Esophagus (tissue), 2 donors: ENCODE data around the gene STK10. TPM values are rescaled to one million over a fixed set of nuclear protein-coding genes. Genes with fewer than 3 reads are reported as not detected.
"Not testable (repeated sequence)": the region's sequence is repeated elsewhere in the genome, so short reads cannot be mapped to it uniquely, and the experiment has no call there.

Experiments used
- H3K27ac ChIP-seq, 2 donors: one replicate each; pipeline ENCODE4 v1.5.1; 2013; ENCODE audit warnings: low read depth in 2 of 2, mild to moderate bottlenecking in 2 of 2, inconsistent platforms in 1 of 2, low read length in 1 of 2, moderate library complexity in 1 of 2
- H3K27me3 ChIP-seq, 2 donors: one replicate each; pipeline ENCODE4 v1.6.1; 2013; ENCODE audit warnings: low read length in 2 of 2, control low read depth in 1 of 2, mild to moderate bottlenecking in 1 of 2; ENCODE audit not compliant: insufficient read depth in 2 of 2, control insufficient read depth in 1 of 2
- H3K36me3 ChIP-seq, 2 donors: one replicate each; pipeline ENCODE4 v1.6.1; 2013; ENCODE audit warnings: low read length in 1 of 2; ENCODE audit not compliant: control insufficient read depth in 2 of 2, insufficient read depth in 2 of 2
- H3K4me1 ChIP-seq, 2 donors: one replicate each; pipeline ENCODE4 v1.6.1; 2013; ENCODE audit warnings: low read length in 1 of 2; ENCODE audit not compliant: control insufficient read depth in 2 of 2, insufficient read depth in 2 of 2
- H3K4me3 ChIP-seq, 2 donors: one replicate each; pipeline ENCODE4 v1.5.1; 2013; ENCODE audit warnings: low read length in 2 of 2, mild to moderate bottlenecking in 2 of 2, low read depth in 1 of 2, moderate library complexity in 1 of 2
- H3K9me3 ChIP-seq, 2 donors: one replicate each; pipeline ENCODE4 v1.6.1; 2013; ENCODE audit warnings: mild to moderate bottlenecking in 2 of 2, low read depth in 1 of 2, low read length in 1 of 2, moderate library complexity in 1 of 2; ENCODE audit not compliant: control insufficient read depth in 2 of 2, insufficient read depth in 1 of 2
- WGBS, 2 donors: extraction: QIAGEN DNeasy Blood & Tissue Kit; methylation state at CpG; one replicate each; pipeline ENCODE4 v1.1.7; 2013; 5-methylcytosine and 5-hydroxymethylcytosine counted together
- polyA plus RNA-seq, 2 donors: library from polyadenylated mRNA; stranded (reverse); fragments of 200-250 nt; gene quantifications; one replicate each; pipeline ENCODE4 v1.2.3, GENCODE V29; 2013
- donor health status: healthy with polysubstance abuse.
- donor health status: Bipolar disorder and iron deficiency.

STK10 gene
- polyA plus RNA-seq, 2 donors: 3.9 to 7.7 TPM

DNA sequence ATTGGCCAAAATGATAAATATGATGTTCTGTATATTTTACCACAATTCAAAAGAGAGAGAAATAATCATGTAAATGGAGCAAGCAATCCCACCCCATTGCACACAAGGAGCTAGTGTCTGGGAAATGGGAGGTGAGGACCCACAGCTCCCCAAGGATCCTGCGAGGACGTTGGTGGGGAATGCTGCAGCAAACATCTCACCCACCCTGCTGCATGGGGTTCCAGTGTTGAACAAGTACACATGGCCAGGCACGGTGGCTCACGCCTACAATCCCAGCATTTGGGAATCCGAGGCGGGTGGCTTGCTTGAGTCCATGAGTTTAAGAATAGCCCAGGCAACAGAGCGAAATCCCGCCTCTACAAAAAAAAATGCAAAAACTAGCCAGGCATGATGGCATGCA is 29.0 kb downstream of the STK10 start:
- no peaks in the 10 kb centered on the region for H3K9me3 ChIP-seq
- H3K4me1 ChIP-seq: no peaks in the 10 kb centered on the region
- H3K27me3 ChIP-seq: no peaks in the 10 kb centered on the region
- 94 to 96% methylated on average over 8 of the region's 8 CpGs for WGBS, 2 donors
- peaks cover 0 to 3% of the 10 kb centered on the region in 2 donors for H3K36me3 ChIP-seq
- no peak overlapping the region for H3K27ac ChIP-seq
- H3K4me3 ChIP-seq: no peak overlapping the region

DNA sequence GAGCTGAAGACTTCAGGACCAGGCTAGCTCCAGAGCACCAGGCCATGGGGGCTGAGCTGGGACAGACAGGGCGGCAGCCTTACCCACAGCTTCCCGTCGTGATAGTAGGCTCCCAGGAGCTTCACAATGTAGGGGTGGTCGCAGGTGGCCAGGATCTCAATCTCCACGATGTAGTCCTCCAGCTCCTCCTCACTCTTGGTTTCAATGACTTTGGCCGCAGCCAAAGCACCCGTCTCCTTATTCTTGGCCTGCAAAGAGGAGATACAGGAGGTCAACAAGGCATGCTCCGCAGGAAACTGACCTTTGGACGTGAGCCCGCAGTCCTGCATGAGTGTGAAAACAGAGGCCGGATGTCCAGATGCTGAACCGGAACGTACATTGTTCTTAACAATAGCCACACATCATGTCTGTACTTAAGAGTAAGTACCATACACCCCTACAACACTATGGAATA is 31.5 kb downstream of the STK10 start:
- 85 to 86% methylated on average over 13 of the region's 13 CpGs for WGBS, 2 donors
- H3K4me1 ChIP-seq: no peaks in the 10 kb centered on the region
- H3K27ac ChIP-seq: no peak overlapping the region
- no peaks in the 10 kb centered on the region for H3K27me3 ChIP-seq
- no peaks in the 10 kb centered on the region for H3K9me3 ChIP-seq
- peaks cover 0 to 3% of the 10 kb centered on the region in 2 donors for H3K36me3 ChIP-seq
- no peak overlapping the region for H3K4me3 ChIP-seq

DNA sequence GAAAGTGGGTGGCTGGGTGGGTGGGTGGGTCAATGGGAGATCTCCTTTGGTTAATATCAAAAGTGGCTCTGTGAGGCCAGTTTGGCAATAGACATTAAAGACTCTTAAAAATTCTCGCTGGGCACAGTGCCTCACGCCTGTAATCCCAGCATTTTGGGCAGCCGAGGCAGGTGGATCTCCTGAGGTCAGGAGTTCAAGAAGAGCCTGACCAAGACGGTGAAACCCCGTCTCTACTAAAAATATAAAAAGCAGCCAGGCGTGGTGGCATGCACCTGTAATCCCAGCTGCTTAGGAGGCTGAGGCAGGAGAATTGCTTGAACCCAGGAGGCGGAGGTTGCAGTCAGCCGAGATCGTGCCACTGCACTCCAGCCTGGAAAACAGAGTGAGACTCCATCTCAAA is 32.9 kb downstream of the STK10 start:
- not testable (repeated sequence) for H3K4me3 ChIP-seq, H3K4me1 ChIP-seq, H3K9me3 ChIP-seq, H3K27ac ChIP-seq, H3K27me3 ChIP-seq, H3K36me3 ChIP-seq
- 92 to 94% methylated on average over 9 of the region's 9 CpGs for WGBS, 2 donors

DNA sequence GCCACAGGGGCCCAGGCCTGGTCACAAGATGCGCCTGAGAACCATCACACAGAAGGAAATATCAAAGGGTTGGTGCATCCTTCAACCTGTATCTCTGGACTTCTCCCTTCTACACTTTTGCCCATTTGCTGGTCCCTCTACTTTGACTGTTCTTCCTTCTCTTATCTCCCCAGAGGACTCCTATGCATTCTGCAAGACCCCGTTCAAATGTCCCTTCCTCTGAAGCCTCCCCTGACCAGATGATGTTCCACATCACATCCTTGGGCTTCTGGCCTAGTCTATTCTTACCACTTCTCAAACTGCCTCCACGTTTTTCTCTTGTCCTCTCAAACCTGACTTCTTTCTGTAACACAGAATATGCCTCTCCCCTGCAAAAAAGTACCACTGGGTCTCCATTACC is 34.3 kb downstream of the STK10 start:
- WGBS, 2 donors: 91 to 92% methylated on average over 3 of the region's 3 CpGs
- no peaks in the 10 kb centered on the region for H3K27me3 ChIP-seq
- peaks cover 0 to 6% of the 10 kb centered on the region in 2 donors for H3K36me3 ChIP-seq
- no peak overlapping the region for H3K27ac ChIP-seq
- H3K9me3 ChIP-seq: no peaks in the 10 kb centered on the region
- H3K4me1 ChIP-seq: peaks cover 0 to 4% of the 10 kb centered on the region in 2 donors
- no peak overlapping the region for H3K4me3 ChIP-seq

DNA sequence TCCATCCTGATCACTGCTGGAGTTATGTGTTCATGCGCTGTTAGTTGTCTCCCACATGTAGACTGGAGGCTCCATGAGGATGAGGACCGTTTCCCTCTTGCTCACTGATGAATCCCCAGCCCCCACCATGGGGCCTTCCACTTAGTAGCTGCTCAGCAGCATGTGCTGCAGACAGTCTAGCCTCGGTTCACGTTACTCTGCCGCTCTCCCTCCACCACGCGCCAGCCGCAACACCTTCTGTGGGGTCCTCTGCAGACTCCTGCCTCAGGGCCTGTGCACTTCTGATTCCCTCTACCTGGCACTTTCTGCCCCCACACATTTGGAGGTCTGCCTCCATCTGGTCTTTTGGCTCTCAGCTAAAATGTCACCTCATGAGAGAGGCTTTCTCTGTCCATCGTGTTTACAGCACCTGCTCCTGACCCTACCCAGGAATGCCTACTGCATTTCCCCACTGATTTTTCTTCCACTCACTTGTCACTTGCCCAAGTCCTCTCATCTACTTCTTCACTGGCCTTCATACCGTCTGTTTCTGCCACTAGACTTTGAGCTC is 36.3 kb downstream of the STK10 start:
- Histone ChIP-seq H3K27me3 (no peaks in the 10 kb centered on the region), H3K4me3 (no peak overlapping the region), H3K4me1 (peaks cover 3 to 7% of the 10 kb centered on the region in 2 donors), H3K36me3 (peaks cover 0 to 6% of the 10 kb centered on the region in 2 donors), H3K9me3 (no peaks in the 10 kb centered on the region), H3K27ac (no peak overlapping the region)
- 92% methylated on average over 10 of the region's 10 CpGs for WGBS, 2 donors

DNA sequence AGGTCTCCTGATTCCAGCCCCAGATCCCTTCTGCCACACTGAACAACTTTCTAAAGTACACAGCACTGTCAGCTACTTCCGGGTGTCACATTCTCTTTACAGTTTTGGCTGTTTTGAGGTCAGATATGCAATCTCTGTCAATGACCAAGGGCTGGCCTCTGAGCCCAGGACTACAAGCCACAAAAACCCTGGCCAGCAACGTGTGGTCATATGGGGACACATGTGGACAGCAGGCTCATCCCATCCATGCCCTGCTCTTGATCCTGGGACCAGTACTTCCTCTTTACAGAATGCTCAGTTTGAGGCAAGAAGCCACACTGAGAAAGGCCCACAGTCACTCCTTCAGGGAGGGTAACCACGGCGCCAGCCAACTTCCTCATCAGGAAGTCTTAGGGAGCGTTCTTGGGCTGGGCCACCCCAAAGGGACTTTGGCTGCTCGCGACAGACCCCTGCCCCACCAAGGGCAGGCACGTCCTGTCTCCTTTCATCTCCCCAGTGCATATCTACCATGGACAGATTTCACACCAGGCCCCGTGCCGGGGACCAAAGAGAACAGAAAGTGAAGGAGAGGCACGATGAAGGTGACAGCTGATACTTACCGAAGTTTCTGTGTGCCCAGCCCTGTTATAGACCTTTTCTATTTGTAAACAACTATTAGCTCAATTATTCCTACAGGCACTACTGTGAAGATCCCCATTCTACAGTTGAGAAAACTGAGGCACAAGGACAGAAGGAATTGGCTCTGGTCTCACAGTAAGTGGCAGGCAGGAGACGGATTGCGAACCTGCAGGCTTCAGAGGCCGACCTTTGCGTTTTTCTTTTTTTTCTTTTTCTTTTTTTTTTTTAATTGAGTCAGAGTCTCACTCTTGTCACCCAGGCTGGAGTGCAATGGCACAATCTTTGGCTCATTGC is 37.3 kb downstream of the STK10 start:
- 67 to 71% methylated on average over 16 of the region's 16 CpGs for WGBS, 2 donors
- peaks cover 3 to 7% of the 10 kb centered on the region in 2 donors for H3K4me1 ChIP-seq

DNA sequence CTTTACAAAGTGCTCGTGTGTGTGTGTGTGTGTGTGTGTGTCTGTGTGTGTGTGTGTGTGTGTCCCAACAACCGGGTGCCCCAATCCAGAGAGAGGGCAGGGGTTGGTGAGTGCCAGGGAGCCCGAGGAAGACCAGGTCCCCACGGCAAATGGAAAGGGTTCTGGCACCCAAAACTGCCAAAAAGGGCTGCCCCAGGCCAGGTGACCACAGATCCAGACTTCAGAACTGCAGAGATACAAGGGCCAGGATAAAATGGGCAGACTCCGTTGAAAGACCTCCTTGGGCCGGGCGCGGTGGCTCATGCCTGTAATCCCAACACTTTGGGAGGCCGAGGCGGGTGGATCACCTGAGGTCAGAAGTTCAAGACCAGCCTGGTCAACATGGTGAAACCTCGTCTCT is 38.5 kb downstream of the STK10 start:
- not testable (repeated sequence) for H3K36me3 ChIP-seq, H3K4me3 ChIP-seq, H3K9me3 ChIP-seq, H3K27me3 ChIP-seq, H3K27ac ChIP-seq
- H3K4me1 ChIP-seq: peaks cover 3 to 11% of the 10 kb centered on the region in 2 donors
- 89 to 93% methylated on average over 11 of the region's 11 CpGs for WGBS, 2 donors

More for the DNA sequence above, 37.3 kb downstream of the STK10 start:
- Histone ChIP-seq H3K4me3 (no peak overlapping the region), H3K9me3 (no peaks in the 10 kb centered on the region), H3K27ac (no peak overlapping the region), H3K36me3 (peaks cover 0 to 3% of the 10 kb centered on the region in 2 donors), H3K27me3 (no peaks in the 10 kb centered on the region)

DNA sequence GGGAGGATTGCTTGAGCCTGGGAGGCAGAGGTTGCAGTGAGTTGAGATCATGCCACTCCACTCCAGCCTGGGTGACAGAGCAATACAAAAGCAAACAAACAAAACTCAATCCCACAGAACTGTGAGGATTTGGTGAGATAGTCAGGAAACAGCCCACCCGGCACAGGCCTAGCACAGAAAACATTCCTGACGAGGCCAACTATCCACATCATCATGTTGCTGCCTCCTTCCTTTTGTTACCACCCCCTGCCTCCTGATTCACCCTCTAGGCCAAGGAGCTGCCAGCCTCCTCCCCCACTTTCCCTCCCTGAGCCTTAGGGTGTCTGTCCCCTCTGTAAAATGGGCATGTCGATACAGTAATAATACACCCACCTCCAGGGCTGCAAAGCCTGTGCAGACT is 39.0 kb downstream of the STK10 start:
- Histone ChIP-seq H3K4me3 (no peak overlapping the region), H3K36me3 (peaks cover 0 to 3% of the 10 kb centered on the region in 2 donors), H3K9me3 (no peaks in the 10 kb centered on the region), H3K27me3 (no peaks in the 10 kb centered on the region), H3K27ac (no peak overlapping the region), H3K4me1 (peaks cover 3 to 12% of the 10 kb centered on the region in 2 donors)
- WGBS, 2 donors: 89 to 92% methylated on average over 3 of the region's 3 CpGs

DNA sequence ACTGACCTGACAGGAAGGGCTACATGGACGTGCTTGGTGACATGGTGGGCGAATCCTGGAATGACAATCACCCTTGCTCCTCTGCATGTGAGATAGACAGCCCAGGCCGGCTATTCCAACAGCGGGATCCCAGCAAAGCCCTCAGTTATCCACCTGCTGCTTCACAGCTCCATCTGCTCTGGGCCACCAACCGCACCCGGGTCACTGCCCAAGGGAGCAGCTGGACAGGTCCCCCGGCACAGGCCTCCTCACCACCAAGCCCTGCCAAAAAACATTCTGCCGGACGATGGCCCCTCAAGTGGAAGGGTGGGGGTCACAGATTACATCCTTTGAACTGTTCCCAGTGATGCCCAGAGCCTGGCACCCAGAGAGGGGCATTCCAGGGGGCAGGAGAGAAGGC is 39.6 kb downstream of the STK10 start:
- Histone ChIP-seq H3K4me3 (no peak overlapping the region), H3K4me1 (peaks cover 3 to 12% of the 10 kb centered on the region in 2 donors), H3K36me3 (peaks cover 0 to 3% of the 10 kb centered on the region in 2 donors), H3K9me3 (no peaks in the 10 kb centered on the region), H3K27me3 (no peaks in the 10 kb centered on the region), H3K27ac (no peak overlapping the region)
- WGBS, 2 donors: 87 to 91% methylated on average over 9 of the region's 9 CpGs
